WTC11 (cell line): Measurements from ENCODE around the gene PSD. TPM values are rescaled to one million over a fixed set of nuclear protein-coding genes. Genes with fewer than 3 reads are reported as not detected.

ENCODE experiments used
- ATAC-seq: fragments of 200-7000 bp; cut with Tn5 transposase; 2 replicates; pipeline ENCODE4 v1.10.0; 2021; ENCODE audit warnings: mild to moderate bottlenecking, moderate library complexity
- CTCF ChIA-PET: fragments of 300-600 bp; sonication (Branson Sonifier 250); formaldehyde crosslinking; loops from one replicate; lab custom pipeline; 2021; ENCODE audit warnings: antibody characterized with exemption; lab: Charles Lee
- POLR2A ChIA-PET: fragments of 350-600 bp; sonication (Branson Sonifier 250); formaldehyde crosslinking; loops from one replicate; lab custom pipeline; 2021; ENCODE audit warnings: antibody characterized with exemption; lab: Charles Lee
- DNase-seq: peaks from one replicate; pipeline ENCODE4 v3.0.0; 2021; ENCODE audit warnings: low spot score
- H3K27ac Mint-ChIP-seq: 2 replicates; pipeline ENCODE4 v1.8.0; 2021; ENCODE audit warnings: mixed read lengths
- H3K27me3 Mint-ChIP-seq: 2 replicates; pipeline ENCODE4 v1.8.0; 2021; ENCODE audit warnings: low read depth, mild to moderate bottlenecking, moderate library complexity, mixed read lengths
- H3K36me3 Mint-ChIP-seq: 2 replicates; pipeline ENCODE4 v1.8.0; 2021; ENCODE audit warnings: mixed read lengths
- H3K4me1 Mint-ChIP-seq: 2 replicates; pipeline ENCODE4 v1.8.0; 2022; ENCODE audit warnings: mixed read lengths
- H3K4me3 Mint-ChIP-seq: 2 replicates; pipeline ENCODE4 v1.8.0; 2021; ENCODE audit warnings: mild to moderate bottlenecking, moderate library complexity, mixed read lengths
- H3K9me3 Mint-ChIP-seq: 2 replicates; pipeline ENCODE4 v1.8.0; 2021; ENCODE audit warnings: mixed read lengths
- ETV6 ChIP-seq: sonication (generic); formaldehyde crosslinking; IDR thresholded peaks from 2 replicates; pipeline ENCODE4 v1.8.1; 2022; ENCODE audit warnings: mild to moderate bottlenecking, missing genetic modification reagents
- GTF2I ChIP-seq: fragments of 250-450 bp; sonication (Bioruptor Pico); conservative IDR thresholded peaks from 2 replicates; pipeline ENCODE4 v1.4.0; 2021; ENCODE audit warnings: mild to moderate bottlenecking
- IRF2 ChIP-seq: sonication (generic); formaldehyde crosslinking; IDR thresholded peaks from 2 replicates; pipeline ENCODE4 v1.8.0; 2022; ENCODE audit warnings: low read depth, missing genetic modification reagents, borderline replicate concordance
- MXD4 ChIP-seq: fragments of 250-450 bp; sonication (Bioruptor Pico); IDR thresholded peaks from 2 replicates; pipeline ENCODE4 v1.8.0; 2021; ENCODE audit warnings: mild to moderate bottlenecking, moderate library complexity, borderline replicate concordance
- NFE2L1 ChIP-seq: sonication (generic); formaldehyde crosslinking; IDR thresholded peaks from 2 replicates; pipeline ENCODE4 v1.8.1; 2023; ENCODE audit warnings: missing genetic modification reagents
- TP53 ChIP-seq: sonication (generic); formaldehyde crosslinking; IDR thresholded peaks from 2 replicates; pipeline ENCODE4 v1.8.1; 2023; ENCODE audit warnings: mild to moderate bottlenecking, missing genetic modification reagents
- ZBTB21 ChIP-seq: sonication (generic); formaldehyde crosslinking; IDR thresholded peaks from 2 replicates; pipeline ENCODE4 v1.8.1; 2023; ENCODE audit warnings: mild to moderate bottlenecking, missing genetic modification reagents, borderline replicate concordance
- ZNF219 ChIP-seq: sonication (generic); formaldehyde crosslinking; IDR thresholded peaks from 2 replicates; pipeline ENCODE4 v1.8.0; 2023; ENCODE audit warnings: missing genetic modification reagents, mild to moderate bottlenecking, borderline replicate concordance
- ZNF263 ChIP-seq: sonication (generic); formaldehyde crosslinking; IDR thresholded peaks from 2 replicates; pipeline ENCODE4 v1.8.1; 2022; ENCODE audit warnings: low read depth, mild to moderate bottlenecking, moderate library complexity, missing genetic modification reagents
- ZNF396 ChIP-seq: fragments of 250-450 bp; sonication (Bioruptor Pico); IDR thresholded peaks from 2 replicates; pipeline ENCODE4 v1.8.0; 2021; ENCODE audit warnings: mild to moderate bottlenecking, moderate library complexity, borderline replicate concordance
- total RNA-seq: library from RNA; stranded (reverse); gene quantifications from 3 replicates; pipeline ENCODE4 v1.2.3, GENCODE V29; 2021
- TF ChIP-seq, protein P1 (sequence below): fragments of 250-450 bp; sonication (Bioruptor Pico); IDR thresholded peaks from 2 replicates; pipeline ENCODE4 v1.9.0; 2021; ENCODE audit warnings: mild to moderate bottlenecking, borderline replicate concordance
- TF ChIP-seq, protein P2 (sequence below): sonication (generic); formaldehyde crosslinking; conservative IDR thresholded peaks from 2 replicates; pipeline ENCODE4 v1.8.1; 2022; ENCODE audit warnings: mild to moderate bottlenecking, missing genetic modification reagents
- TF ChIP-seq, protein P3 (sequence below): sonication (generic); formaldehyde crosslinking; IDR thresholded peaks from 2 replicates; pipeline ENCODE4 v1.8.1; 2023; ENCODE audit warnings: mild to moderate bottlenecking, moderate library complexity, missing genetic modification reagents
- TF ChIP-seq, protein P4 (sequence below): sonication (generic); formaldehyde crosslinking; IDR thresholded peaks from 2 replicates; pipeline ENCODE4 v1.8.1; 2023; ENCODE audit warnings: mild to moderate bottlenecking, missing genetic modification reagents, moderate library complexity
- TF ChIP-seq, protein P5 (sequence below): sonication (generic); formaldehyde crosslinking; IDR thresholded peaks from 2 replicates; pipeline ENCODE4 v1.8.1; 2022; ENCODE audit warnings: mild to moderate bottlenecking, moderate library complexity, missing genetic modification reagents
- TF ChIP-seq, protein P6 (sequence below): fragments of 200-600 bp; IDR thresholded peaks from 2 replicates; pipeline ENCODE4 v1.8.0; 2022; ENCODE audit warnings: antibody characterized with exemption
- TF ChIP-seq, protein P7 (sequence below): sonication (generic); formaldehyde crosslinking; IDR thresholded peaks from 2 replicates; pipeline ENCODE4 v1.8.0; 2022; ENCODE audit warnings: mild to moderate bottlenecking, missing genetic modification reagents
- TF ChIP-seq, protein P8 (sequence below): sonication (generic); formaldehyde crosslinking; IDR thresholded peaks from 2 replicates; pipeline ENCODE4 v1.8.1; 2023; ENCODE audit warnings: mild to moderate bottlenecking, missing genetic modification reagents, borderline replicate concordance

Gene PSD
- total RNA-seq, 1 experiment from 2014 or later: 12.5 TPM

DNA sequence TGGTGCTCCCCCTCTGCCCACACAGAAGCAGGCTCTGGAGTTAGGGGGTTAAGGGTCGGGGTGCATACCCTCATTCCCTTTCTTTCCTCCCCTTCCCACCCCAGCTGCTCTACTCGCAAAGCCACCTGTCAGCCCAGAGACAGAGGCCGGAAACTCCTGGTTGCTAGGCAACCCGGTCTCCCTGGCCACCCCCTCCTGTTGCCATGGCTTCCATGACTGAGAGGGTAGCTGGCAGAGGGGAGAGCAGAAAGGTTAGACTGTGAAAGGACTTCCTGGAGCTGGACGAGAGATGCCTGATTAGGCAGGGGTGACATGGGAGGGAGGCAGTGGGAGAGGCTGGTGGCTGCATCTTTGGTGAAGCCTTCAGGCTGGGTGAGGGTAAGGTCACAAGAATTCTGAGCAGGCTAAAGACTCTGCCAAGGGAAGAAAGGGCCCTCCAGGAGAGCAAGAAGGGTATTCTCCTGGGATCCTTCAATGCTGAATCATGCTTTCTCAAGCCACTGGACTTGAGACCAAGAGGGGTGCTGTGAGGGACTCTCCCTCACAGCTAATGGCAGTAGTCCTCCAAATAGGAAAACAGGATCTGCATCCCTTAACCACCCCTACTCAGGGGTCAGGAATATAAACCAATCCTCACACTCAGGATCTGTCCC is 5.4 kb downstream of the PSD start:
- Mint-ChIP-seq H3K4me3 (no peak overlapping the region), H3K4me1 (peaks cover 35% of the 10 kb centered on the region), H3K27ac (no peak overlapping the region), H3K9me3 (no peaks in the 10 kb centered on the region), H3K36me3 (no peaks in the 10 kb centered on the region), H3K27me3 (peaks cover 47% of the 10 kb centered on the region)
- DNase-seq: peak; percentile 64
- ATAC-seq: no peak
- CTCF ChIA-PET: interaction anchor here (0.7 to 5.5 kb wide), 11 partner anchors 9 to 182 kb away, joined by 3 to 61 read pairs (median 4); partner anchors contain the start of genes NFKB2 and SUFU
- POLR2A ChIA-PET: interaction anchor here (1.0 kb wide), 1 partner anchor 19 kb away, joined by 3 read pairs; the partner anchor contains the start of gene CUEDC2
- TF ChIP-seq, protein P1, sequence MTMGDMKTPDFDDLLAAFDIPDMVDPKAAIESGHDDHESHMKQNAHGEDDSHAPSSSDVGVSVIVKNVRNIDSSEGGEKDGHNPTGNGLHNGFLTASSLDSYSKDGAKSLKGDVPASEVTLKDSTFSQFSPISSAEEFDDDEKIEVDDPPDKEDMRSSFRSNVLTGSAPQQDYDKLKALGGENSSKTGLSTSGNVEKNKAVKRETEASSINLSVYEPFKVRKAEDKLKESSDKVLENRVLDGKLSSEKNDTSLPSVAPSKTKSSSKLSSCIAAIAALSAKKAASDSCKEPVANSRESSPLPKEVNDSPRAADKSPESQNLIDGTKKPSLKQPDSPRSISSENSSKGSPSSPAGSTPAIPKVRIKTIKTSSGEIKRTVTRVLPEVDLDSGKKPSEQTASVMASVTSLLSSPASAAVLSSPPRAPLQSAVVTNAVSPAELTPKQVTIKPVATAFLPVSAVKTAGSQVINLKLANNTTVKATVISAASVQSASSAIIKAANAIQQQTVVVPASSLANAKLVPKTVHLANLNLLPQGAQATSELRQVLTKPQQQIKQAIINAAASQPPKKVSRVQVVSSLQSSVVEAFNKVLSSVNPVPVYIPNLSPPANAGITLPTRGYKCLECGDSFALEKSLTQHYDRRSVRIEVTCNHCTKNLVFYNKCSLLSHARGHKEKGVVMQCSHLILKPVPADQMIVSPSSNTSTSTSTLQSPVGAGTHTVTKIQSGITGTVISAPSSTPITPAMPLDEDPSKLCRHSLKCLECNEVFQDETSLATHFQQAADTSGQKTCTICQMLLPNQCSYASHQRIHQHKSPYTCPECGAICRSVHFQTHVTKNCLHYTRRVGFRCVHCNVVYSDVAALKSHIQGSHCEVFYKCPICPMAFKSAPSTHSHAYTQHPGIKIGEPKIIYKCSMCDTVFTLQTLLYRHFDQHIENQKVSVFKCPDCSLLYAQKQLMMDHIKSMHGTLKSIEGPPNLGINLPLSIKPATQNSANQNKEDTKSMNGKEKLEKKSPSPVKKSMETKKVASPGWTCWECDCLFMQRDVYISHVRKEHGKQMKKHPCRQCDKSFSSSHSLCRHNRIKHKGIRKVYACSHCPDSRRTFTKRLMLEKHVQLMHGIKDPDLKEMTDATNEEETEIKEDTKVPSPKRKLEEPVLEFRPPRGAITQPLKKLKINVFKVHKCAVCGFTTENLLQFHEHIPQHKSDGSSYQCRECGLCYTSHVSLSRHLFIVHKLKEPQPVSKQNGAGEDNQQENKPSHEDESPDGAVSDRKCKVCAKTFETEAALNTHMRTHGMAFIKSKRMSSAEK (CRISPR knock-in tag): no peak
- TF ChIP-seq, protein P2, sequence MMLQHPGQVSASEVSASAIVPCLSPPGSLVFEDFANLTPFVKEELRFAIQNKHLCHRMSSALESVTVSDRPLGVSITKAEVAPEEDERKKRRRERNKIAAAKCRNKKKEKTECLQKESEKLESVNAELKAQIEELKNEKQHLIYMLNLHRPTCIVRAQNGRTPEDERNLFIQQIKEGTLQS (CRISPR knock-in tag): no peak
- no peak for TF ChIP-seq ETV6 (CRISPR knock-in tag)
- TF ChIP-seq, protein P3, sequence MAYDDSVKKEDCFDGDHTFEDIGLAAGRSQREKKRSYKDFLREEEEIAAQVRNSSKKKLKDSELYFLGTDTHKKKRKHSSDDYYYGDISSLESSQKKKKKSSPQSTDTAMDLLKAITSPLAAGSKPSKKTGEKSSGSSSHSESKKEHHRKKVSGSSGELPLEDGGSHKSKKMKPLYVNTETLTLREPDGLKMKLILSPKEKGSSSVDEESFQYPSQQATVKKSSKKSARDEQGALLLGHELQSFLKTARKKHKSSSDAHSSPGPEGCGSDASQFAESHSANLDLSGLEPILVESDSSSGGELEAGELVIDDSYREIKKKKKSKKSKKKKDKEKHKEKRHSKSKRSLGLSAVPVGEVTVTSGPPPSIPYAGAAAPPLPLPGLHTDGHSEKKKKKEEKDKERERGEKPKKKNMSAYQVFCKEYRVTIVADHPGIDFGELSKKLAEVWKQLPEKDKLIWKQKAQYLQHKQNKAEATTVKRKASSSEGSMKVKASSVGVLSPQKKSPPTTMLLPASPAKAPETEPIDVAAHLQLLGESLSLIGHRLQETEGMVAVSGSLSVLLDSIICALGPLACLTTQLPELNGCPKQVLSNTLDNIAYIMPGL: no peak
- TF ChIP-seq MXD4 (CRISPR knock-in tag): no peak
- no peak for TF ChIP-seq ZBTB21 (CRISPR knock-in tag)
- TF ChIP-seq NFE2L1 (CRISPR knock-in tag): no peak
- TF ChIP-seq GTF2I (CRISPR knock-in tag): no peak
- no peak for TF ChIP-seq ZNF396 (CRISPR knock-in tag)
- TF ChIP-seq ZNF219 (CRISPR knock-in tag): no peak
- no peak for TF ChIP-seq TP53 (CRISPR knock-in tag)
- TF ChIP-seq, protein P4, sequence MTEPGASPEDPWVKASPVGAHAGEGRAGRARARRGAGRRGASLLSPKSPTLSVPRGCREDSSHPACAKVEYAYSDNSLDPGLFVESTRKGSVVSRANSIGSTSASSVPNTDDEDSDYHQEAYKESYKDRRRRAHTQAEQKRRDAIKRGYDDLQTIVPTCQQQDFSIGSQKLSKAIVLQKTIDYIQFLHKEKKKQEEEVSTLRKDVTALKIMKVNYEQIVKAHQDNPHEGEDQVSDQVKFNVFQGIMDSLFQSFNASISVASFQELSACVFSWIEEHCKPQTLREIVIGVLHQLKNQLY (CRISPR knock-in tag): no peak
- TF ChIP-seq ZNF263 (CRISPR knock-in tag): no peak
- TF ChIP-seq, protein P5, sequence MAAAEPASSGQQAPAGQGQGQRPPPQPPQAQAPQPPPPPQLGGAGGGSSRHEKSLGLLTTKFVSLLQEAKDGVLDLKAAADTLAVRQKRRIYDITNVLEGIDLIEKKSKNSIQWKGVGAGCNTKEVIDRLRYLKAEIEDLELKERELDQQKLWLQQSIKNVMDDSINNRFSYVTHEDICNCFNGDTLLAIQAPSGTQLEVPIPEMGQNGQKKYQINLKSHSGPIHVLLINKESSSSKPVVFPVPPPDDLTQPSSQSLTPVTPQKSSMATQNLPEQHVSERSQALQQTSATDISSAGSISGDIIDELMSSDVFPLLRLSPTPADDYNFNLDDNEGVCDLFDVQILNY (CRISPR knock-in tag): no peak
- TF ChIP-seq IRF2 (CRISPR knock-in tag): no peak
- TF ChIP-seq, protein P6, sequence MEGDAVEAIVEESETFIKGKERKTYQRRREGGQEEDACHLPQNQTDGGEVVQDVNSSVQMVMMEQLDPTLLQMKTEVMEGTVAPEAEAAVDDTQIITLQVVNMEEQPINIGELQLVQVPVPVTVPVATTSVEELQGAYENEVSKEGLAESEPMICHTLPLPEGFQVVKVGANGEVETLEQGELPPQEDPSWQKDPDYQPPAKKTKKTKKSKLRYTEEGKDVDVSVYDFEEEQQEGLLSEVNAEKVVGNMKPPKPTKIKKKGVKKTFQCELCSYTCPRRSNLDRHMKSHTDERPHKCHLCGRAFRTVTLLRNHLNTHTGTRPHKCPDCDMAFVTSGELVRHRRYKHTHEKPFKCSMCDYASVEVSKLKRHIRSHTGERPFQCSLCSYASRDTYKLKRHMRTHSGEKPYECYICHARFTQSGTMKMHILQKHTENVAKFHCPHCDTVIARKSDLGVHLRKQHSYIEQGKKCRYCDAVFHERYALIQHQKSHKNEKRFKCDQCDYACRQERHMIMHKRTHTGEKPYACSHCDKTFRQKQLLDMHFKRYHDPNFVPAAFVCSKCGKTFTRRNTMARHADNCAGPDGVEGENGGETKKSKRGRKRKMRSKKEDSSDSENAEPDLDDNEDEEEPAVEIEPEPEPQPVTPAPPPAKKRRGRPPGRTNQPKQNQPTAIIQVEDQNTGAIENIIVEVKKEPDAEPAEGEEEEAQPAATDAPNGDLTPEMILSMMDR: no peak
- TF ChIP-seq, protein P7, sequence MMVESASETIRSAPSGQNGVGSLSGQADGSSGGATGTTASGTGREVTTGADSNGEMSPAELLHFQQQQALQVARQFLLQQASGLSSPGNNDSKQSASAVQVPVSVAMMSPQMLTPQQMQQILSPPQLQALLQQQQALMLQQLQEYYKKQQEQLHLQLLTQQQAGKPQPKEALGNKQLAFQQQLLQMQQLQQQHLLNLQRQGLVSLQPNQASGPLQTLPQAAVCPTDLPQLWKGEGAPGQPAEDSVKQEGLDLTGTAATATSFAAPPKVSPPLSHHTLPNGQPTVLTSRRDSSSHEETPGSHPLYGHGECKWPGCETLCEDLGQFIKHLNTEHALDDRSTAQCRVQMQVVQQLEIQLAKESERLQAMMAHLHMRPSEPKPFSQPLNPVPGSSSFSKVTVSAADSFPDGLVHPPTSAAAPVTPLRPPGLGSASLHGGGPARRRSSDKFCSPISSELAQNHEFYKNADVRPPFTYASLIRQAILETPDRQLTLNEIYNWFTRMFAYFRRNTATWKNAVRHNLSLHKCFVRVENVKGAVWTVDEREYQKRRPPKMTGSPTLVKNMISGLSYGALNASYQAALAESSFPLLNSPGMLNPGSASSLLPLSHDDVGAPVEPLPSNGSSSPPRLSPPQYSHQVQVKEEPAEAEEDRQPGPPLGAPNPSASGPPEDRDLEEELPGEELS (CRISPR knock-in tag): no peak
- TF ChIP-seq, protein P8, sequence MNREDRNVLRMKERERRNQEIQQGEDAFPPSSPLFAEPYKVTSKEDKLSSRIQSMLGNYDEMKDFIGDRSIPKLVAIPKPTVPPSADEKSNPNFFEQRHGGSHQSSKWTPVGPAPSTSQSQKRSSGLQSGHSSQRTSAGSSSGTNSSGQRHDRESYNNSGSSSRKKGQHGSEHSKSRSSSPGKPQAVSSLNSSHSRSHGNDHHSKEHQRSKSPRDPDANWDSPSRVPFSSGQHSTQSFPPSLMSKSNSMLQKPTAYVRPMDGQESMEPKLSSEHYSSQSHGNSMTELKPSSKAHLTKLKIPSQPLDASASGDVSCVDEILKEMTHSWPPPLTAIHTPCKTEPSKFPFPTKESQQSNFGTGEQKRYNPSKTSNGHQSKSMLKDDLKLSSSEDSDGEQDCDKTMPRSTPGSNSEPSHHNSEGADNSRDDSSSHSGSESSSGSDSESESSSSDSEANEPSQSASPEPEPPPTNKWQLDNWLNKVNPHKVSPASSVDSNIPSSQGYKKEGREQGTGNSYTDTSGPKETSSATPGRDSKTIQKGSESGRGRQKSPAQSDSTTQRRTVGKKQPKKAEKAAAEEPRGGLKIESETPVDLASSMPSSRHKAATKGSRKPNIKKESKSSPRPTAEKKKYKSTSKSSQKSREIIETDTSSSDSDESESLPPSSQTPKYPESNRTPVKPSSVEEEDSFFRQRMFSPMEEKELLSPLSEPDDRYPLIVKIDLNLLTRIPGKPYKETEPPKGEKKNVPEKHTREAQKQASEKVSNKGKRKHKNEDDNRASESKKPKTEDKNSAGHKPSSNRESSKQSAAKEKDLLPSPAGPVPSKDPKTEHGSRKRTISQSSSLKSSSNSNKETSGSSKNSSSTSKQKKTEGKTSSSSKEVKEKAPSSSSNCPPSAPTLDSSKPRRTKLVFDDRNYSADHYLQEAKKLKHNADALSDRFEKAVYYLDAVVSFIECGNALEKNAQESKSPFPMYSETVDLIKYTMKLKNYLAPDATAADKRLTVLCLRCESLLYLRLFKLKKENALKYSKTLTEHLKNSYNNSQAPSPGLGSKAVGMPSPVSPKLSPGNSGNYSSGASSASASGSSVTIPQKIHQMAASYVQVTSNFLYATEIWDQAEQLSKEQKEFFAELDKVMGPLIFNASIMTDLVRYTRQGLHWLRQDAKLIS (CRISPR knock-in tag): no peak
